Spleen (tissue), 11 donors: ENCODE measurements around the gene GLYATL3. TPM values are rescaled to one million over a fixed set of nuclear protein-coding genes. Genes with fewer than 3 reads are reported as not detected.
A peak's percentile ranks its signal among the peaks of the same experiment; 100 is the strongest.

Experiments
- DNase-seq: peaks from one replicate; pipeline ENCODE4 v3.0.0-alpha.2; 2020
- H3K27ac ChIP-seq, 8 donors: fragments of 200-600 bp; sonication (generic) in 7 of 8; 1 replicate in 4 of 8; 2 replicates in 4 of 8; pipeline versions ENCODE4 v1.5.0 to v1.8.0; 2016 to 2021; ENCODE audit warnings: inconsistent platforms in 4 of 8, mild to moderate bottlenecking in 4 of 8, moderate library complexity in 1 of 8
- H3K27me3 ChIP-seq, 7 donors: fragments of 200-600 bp; sonication (generic) in 6 of 7; replicated peaks in 1 of 7; 1 replicate in 4 of 7; 2 replicates in 3 of 7; pipeline versions ENCODE4 v1.5.0 to v1.8.0; 2016 to 2021; ENCODE audit warnings: inconsistent platforms in 3 of 7, mild to moderate bottlenecking in 1 of 7
- H3K36me3 ChIP-seq, 6 donors: fragments of 200-600 bp; sonication (generic) in 5 of 6; 1 replicate in 4 of 6; 2 replicates in 2 of 6; pipeline versions ENCODE4 v1.5.0 to v1.8.0; 2016 to 2021; ENCODE audit warnings: inconsistent platforms in 2 of 6
- H3K4me1 ChIP-seq, 6 donors: fragments of 200-600 bp; sonication (generic) in 5 of 6; 1 replicate in 3 of 6; 2 replicates in 3 of 6; pipeline versions ENCODE4 v1.5.0 to v1.8.0; 2016 to 2021; ENCODE audit warnings: inconsistent platforms in 3 of 6
- H3K4me3 ChIP-seq, 8 donors: fragments of 200-600 bp; sonication (generic) in 7 of 8; 1 replicate in 4 of 8; 2 replicates in 4 of 8; pipeline versions ENCODE4 v1.5.0 to v1.8.0; 2016 to 2021; ENCODE audit warnings: inconsistent platforms in 4 of 8, mild to moderate bottlenecking in 4 of 8, moderate library complexity in 2 of 8
- H3K9me3 ChIP-seq, 8 donors: fragments of 200-600 bp; sonication (generic) in 7 of 8; 1 replicate in 4 of 8; 2 replicates in 4 of 8; pipeline versions ENCODE4 v1.5.0 to v1.8.0; 2016 to 2021; ENCODE audit warnings: inconsistent platforms in 4 of 8
- POLR2A ChIP-seq, 3 donors: fragments of 450-650 bp; IDR thresholded peaks; one replicate each; pipeline ENCODE4 v1.5.1; 2017; ENCODE audit warnings: antibody characterized with exemption in 3 of 3, mild to moderate bottlenecking in 1 of 3
- POLR2AphosphoS5 ChIP-seq, 3 donors: sonication (generic); formaldehyde crosslinking; IDR thresholded peaks; one replicate each; pipeline ENCODE4 v1.5.1; 2017; ENCODE audit warnings: antibody characterized with exemption in 3 of 3
- WGBS, 5 donors: extraction: QIAGEN DNeasy Blood & Tissue Kit in 3 of 5; methylation state at CpG; one replicate each; pipeline versions ENCODE4 v1.1.5 to v1.1.7; 2013 to 2018; 5-methylcytosine and 5-hydroxymethylcytosine counted together
- intact Hi-C: fragments of 100-400 bp; cut with DNase I; formaldehyde crosslinking; loops from one replicate; pipeline ENCODE4 v1.15.0; 2023; ENCODE audit warnings: low total_unique reads
- polyA plus RNA-seq, 3 donors: library from polyadenylated mRNA; stranded (reverse); fragments of 200-250 nt; gene quantifications; one replicate each; pipeline ENCODE4 v1.2.1, GENCODE V29; 2013
- total RNA-seq, 7 donors: library from RNA; depleted of rRNA in 3 of 7; stranded (reverse); fragments of >200 nt in 3 of 7; fragmentation: NEBNext Ultra II Directional in 4 of 7; extraction: Animal tissue kit (Norgen Biotek cat#: 25700) in 4 of 7; gene quantifications; one replicate each; pipeline versions ENCODE4 v1.1.0 to v1.2.1, GENCODE V29; 2016 to 2021
- TF ChIP-seq, protein P1 (sequence below), 11 experiments: fragments of 200-600 bp in 7 of 11; fragments of 450-650 bp in 4 of 11; sonication (generic) in 4 of 11; IDR thresholded peaks in 8 of 11; conservative IDR thresholded peaks in 3 of 11; 1 replicate in 7 of 11; 2 replicates in 4 of 11; pipeline versions ENCODE4 v1.4.0 to v1.8.0; 2016 to 2021; ENCODE audit warnings: antibody characterized with exemption in 11 of 11, inconsistent platforms in 4 of 11, mild to moderate bottlenecking in 1 of 11
- donor health status: healthy with polysubstance abuse.
- donor health status: DM: no; HTN: no; CAD: no; lungs with moderate emphysema.
- donor health status: DM: no; HTN: no; CAD: no.
- donor health status: Bipolar disorder and iron deficiency.
- donor health status: healthy.
- donor health status: DM: no; HTN: no; CAD: no.
- donor health status: DM: yes; HTN: yes; CAD: no.

GLYATL3 gene
- total and polyA plus RNA-seq, 10 donors, result not detected

DNA sequence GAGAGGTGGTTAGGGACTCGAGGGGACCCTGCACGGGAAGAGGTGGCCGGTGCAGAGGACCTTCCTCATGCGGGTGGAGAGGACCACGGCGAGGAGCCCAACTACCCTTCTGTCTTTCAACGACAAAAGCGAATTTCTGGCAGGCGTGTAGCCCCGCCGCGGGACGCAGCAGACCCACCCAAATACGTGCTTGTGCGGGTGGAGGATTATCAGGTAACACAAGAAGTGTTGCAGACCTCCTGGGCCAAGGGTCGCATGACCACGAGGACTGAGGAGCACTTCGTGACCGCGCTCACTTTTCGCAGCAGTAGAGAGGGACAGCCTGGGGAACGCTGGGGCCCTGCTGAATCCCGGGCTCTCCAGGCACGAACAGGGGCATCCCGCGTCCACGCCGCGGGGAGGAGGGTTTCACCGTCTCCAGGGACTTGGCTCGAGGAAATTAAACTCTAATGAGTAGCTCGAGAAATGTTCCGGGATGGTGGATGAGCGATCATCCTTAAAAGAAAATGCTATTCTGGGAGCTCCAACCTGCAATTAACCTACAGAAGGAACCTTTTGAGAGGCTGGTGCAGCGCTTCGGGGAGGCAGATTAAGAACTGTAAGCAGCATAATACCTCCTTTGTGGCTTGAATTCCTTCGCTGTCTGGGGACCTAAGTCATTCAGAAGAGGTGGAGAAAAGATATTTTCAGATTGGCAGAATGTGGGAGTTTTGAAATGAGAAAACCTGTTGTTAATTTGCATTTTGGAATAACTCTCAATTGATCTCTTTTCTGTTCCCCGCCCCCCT, 51.5 kb downstream of the GLYATL3 start:
- 2 to 4% (median 2%) methylated on average over 35 to 38 of the region's 38 CpGs for WGBS, 5 donors
- H3K36me3 ChIP-seq, result no peaks in the 10 kb centered on the region
- no peak for TF ChIP-seq POLR2A (IDR thresholded peaks at IDR 0.05)
- TF ChIP-seq, protein P1, sequence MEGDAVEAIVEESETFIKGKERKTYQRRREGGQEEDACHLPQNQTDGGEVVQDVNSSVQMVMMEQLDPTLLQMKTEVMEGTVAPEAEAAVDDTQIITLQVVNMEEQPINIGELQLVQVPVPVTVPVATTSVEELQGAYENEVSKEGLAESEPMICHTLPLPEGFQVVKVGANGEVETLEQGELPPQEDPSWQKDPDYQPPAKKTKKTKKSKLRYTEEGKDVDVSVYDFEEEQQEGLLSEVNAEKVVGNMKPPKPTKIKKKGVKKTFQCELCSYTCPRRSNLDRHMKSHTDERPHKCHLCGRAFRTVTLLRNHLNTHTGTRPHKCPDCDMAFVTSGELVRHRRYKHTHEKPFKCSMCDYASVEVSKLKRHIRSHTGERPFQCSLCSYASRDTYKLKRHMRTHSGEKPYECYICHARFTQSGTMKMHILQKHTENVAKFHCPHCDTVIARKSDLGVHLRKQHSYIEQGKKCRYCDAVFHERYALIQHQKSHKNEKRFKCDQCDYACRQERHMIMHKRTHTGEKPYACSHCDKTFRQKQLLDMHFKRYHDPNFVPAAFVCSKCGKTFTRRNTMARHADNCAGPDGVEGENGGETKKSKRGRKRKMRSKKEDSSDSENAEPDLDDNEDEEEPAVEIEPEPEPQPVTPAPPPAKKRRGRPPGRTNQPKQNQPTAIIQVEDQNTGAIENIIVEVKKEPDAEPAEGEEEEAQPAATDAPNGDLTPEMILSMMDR (IDR thresholded peaks at IDR 0.05 in 8 of 11, conservative IDR thresholded peaks at IDR 0.05 in 3 of 11), result no peak
- TF ChIP-seq POLR2AphosphoS5 (IDR thresholded peaks at IDR 0.05), result no peak
- H3K9me3 ChIP-seq, result no peaks in the 10 kb centered on the region
- no peak overlapping the region for H3K27ac ChIP-seq
- no peak for DNase-seq
- intact Hi-C loops, result no loop called here
- H3K4me1 ChIP-seq, result peaks cover 4 to 24% (median 20%) of the 10 kb centered on the region in 6 donors
- H3K27me3 ChIP-seq, result peaks cover 0 to 52% (median 25%) of the 10 kb centered on the region in 7 donors
- peak overlapping the region; percentile 9 to 65 (median 36) for H3K4me3 ChIP-seq

GRCh38 chr6:49551866-49552129, 52.1 kb downstream of the GLYATL3 start:
- no peak for DNase-seq
- intact Hi-C loops, result no loop called here
- Histone ChIP-seq H3K4me3 (peak overlapping the region in 5 of 8 donors; percentile 35 to 65 (median 37)), H3K4me1 (peaks cover 4 to 24% (median 20%) of the 10 kb centered on the region in 6 donors), H3K27me3 (peaks cover 0 to 52% (median 25%) of the 10 kb centered on the region in 7 donors), H3K9me3 (no peaks in the 10 kb centered on the region), H3K36me3 (no peaks in the 10 kb centered on the region), H3K27ac (no peak overlapping the region)
- WGBS, 5 donors, result 23 to 32% (median 29%) methylated on average over 2 of the region's 2 CpGs
- TF ChIP-seq POLR2AphosphoS5 (IDR thresholded peaks at IDR 0.05), result no peak
- no peak for TF ChIP-seq POLR2A (IDR thresholded peaks at IDR 0.05)
- TF ChIP-seq, protein P1 (IDR thresholded peaks at IDR 0.05 in 8 of 11, conservative IDR thresholded peaks at IDR 0.05 in 3 of 11), result no peak

- H3K9me3 ChIP-seq, result no peaks in the 10 kb centered on the region
- no peak for DNase-seq
- TF ChIP-seq POLR2AphosphoS5 (IDR thresholded peaks at IDR 0.05) (no peak), POLR2A (IDR thresholded peaks at IDR 0.05) (no peak)
- TF ChIP-seq, protein P1 (IDR thresholded peaks at IDR 0.05 in 8 of 11, conservative IDR thresholded peaks at IDR 0.05 in 3 of 11), result no peak
- intact Hi-C loops, result no loop called here
- WGBS, 5 donors, result 77 to 97% (median 93%) methylated on average over 2 of the region's 2 CpGs
- H3K36me3 ChIP-seq, result no peaks in the 10 kb centered on the region
- H3K27me3 ChIP-seq, result peaks cover 0 to 52% (median 25%) of the 10 kb centered on the region in 7 donors
- H3K27ac ChIP-seq, result no peak overlapping the region
- no peak overlapping the region for H3K4me3 ChIP-seq
- peaks cover 4 to 24% (median 20%) of the 10 kb centered on the region in 6 donors for H3K4me1 ChIP-seq
Measured at GRCh38 chr6:49552596-49552995, 52.9 kb downstream of the GLYATL3 start.

DNA sequence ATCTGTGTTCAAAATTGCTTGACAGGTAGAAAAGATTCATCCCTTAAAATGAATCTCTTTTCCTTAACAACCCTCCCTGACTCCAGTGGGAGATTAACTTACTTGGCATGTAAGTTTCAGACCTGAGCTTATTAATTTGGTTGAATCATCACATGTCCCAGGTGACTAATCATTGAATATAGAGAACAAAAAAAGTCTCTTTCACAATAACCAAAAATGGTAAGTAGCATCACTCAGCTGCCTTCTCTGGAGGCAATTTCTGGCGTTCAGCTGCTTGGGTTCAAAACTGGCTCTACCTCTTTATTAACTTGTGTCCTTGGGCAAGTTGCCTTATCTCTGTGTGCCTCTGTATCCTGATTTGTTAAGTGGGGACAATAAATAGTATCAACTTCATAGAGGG, 53.7 kb downstream of the GLYATL3 start:
- 65 to 82% (median 68%) methylated on average over 1 of the region's 1 CpG for WGBS, 5 donors
- intact Hi-C loops, result no loop called here
- Histone ChIP-seq H3K27me3 (peaks cover 0 to 52% (median 25%) of the 10 kb centered on the region in 7 donors), H3K36me3 (no peaks in the 10 kb centered on the region), H3K4me3 (no peak overlapping the region), H3K9me3 (no peaks in the 10 kb centered on the region), H3K27ac (no peak overlapping the region), H3K4me1 (peaks cover 4 to 24% (median 20%) of the 10 kb centered on the region in 6 donors)
- DNase-seq, result no peak
- TF ChIP-seq POLR2AphosphoS5 (IDR thresholded peaks at IDR 0.05), result no peak
- TF ChIP-seq POLR2A (IDR thresholded peaks at IDR 0.05), result no peak
- TF ChIP-seq, protein P1 (IDR thresholded peaks at IDR 0.05 in 8 of 11, conservative IDR thresholded peaks at IDR 0.05 in 3 of 11), result no peak
